WTC11 (cell line): ENCODE measurements around the gene ZNF749. TPM values are rescaled to one million over a fixed set of nuclear protein-coding genes. Genes with fewer than 3 reads are reported as not detected.
A peak's percentile ranks its signal among the peaks of the same experiment; 100 is the strongest.

ENCODE experiments used
- ATAC-seq: fragments of 200-7000 bp; cut with Tn5 transposase; 2 replicates; pipeline ENCODE4 v1.10.0; 2021; ENCODE audit warnings: mild to moderate bottlenecking, moderate library complexity
- CTCF ChIA-PET: fragments of 300-600 bp; sonication (Branson Sonifier 250); formaldehyde crosslinking; loops from one replicate; lab custom pipeline; 2021; ENCODE audit warnings: antibody characterized with exemption; lab: Charles Lee
- POLR2A ChIA-PET: fragments of 350-600 bp; sonication (Branson Sonifier 250); formaldehyde crosslinking; loops from one replicate; lab custom pipeline; 2021; ENCODE audit warnings: antibody characterized with exemption; lab: Charles Lee
- DNase-seq: peaks from one replicate; pipeline ENCODE4 v3.0.0; 2021; ENCODE audit warnings: low spot score
- H3K27ac Mint-ChIP-seq: 2 replicates; pipeline ENCODE4 v1.8.0; 2021; ENCODE audit warnings: mixed read lengths
- H3K27me3 Mint-ChIP-seq: 2 replicates; pipeline ENCODE4 v1.8.0; 2021; ENCODE audit warnings: low read depth, mild to moderate bottlenecking, moderate library complexity, mixed read lengths
- H3K36me3 Mint-ChIP-seq: 2 replicates; pipeline ENCODE4 v1.8.0; 2021; ENCODE audit warnings: mixed read lengths
- H3K4me1 Mint-ChIP-seq: 2 replicates; pipeline ENCODE4 v1.8.0; 2022; ENCODE audit warnings: mixed read lengths
- H3K4me3 Mint-ChIP-seq: 2 replicates; pipeline ENCODE4 v1.8.0; 2021; ENCODE audit warnings: mild to moderate bottlenecking, moderate library complexity, mixed read lengths
- H3K9me3 Mint-ChIP-seq: 2 replicates; pipeline ENCODE4 v1.8.0; 2021; ENCODE audit warnings: mixed read lengths
- ARID4B ChIP-seq: sonication (generic); formaldehyde crosslinking; IDR thresholded peaks from 2 replicates; pipeline ENCODE4 v1.8.0; 2023; ENCODE audit warnings: missing genetic modification reagents, mild to moderate bottlenecking, borderline replicate concordance
- ATF3 ChIP-seq: sonication (generic); formaldehyde crosslinking; conservative IDR thresholded peaks from 2 replicates; pipeline ENCODE4 v1.8.1; 2022; ENCODE audit warnings: mild to moderate bottlenecking, missing genetic modification reagents
- ATF6 ChIP-seq: sonication (generic); formaldehyde crosslinking; IDR thresholded peaks from 2 replicates; pipeline ENCODE4 v1.8.1; 2023; ENCODE audit warnings: mild to moderate bottlenecking, missing genetic modification reagents
- ETV6 ChIP-seq: sonication (generic); formaldehyde crosslinking; IDR thresholded peaks from 2 replicates; pipeline ENCODE4 v1.8.1; 2022; ENCODE audit warnings: mild to moderate bottlenecking, missing genetic modification reagents
- HMGXB4 ChIP-seq: sonication (generic); formaldehyde crosslinking; IDR thresholded peaks from 2 replicates; pipeline ENCODE4 v1.8.1; 2023; ENCODE audit warnings: mild to moderate bottlenecking, moderate library complexity, missing genetic modification reagents
- IRF1 ChIP-seq: sonication (generic); formaldehyde crosslinking; IDR thresholded peaks from 2 replicates; pipeline ENCODE4 v1.8.0; 2023; ENCODE audit warnings: missing genetic modification reagents
- JUN ChIP-seq: sonication (generic); formaldehyde crosslinking; IDR thresholded peaks from 2 replicates; pipeline ENCODE4 v1.8.0; 2023; ENCODE audit warnings: mild to moderate bottlenecking, missing genetic modification reagents
- NFE2L1 ChIP-seq: sonication (generic); formaldehyde crosslinking; IDR thresholded peaks from 2 replicates; pipeline ENCODE4 v1.8.1; 2023; ENCODE audit warnings: missing genetic modification reagents
- PREB ChIP-seq: sonication (generic); formaldehyde crosslinking; IDR thresholded peaks from 2 replicates; pipeline ENCODE4 v1.8.1; 2022; ENCODE audit warnings: mild to moderate bottlenecking, missing genetic modification reagents, moderate library complexity, borderline replicate concordance
- PRRX2 ChIP-seq: fragments of 250-450 bp; sonication (Bioruptor Pico); IDR thresholded peaks from 2 replicates; pipeline ENCODE4 v1.8.0; 2021; ENCODE audit warnings: mild to moderate bottlenecking
- SOX15 ChIP-seq: fragments of 250-450 bp; sonication (Bioruptor Pico); IDR thresholded peaks from 2 replicates; pipeline ENCODE4 v1.9.0; 2021; ENCODE audit warnings: mild to moderate bottlenecking
- USF2 ChIP-seq: sonication (generic); formaldehyde crosslinking; IDR thresholded peaks from 2 replicates; pipeline ENCODE4 v1.8.1; 2023; ENCODE audit warnings: mild to moderate bottlenecking, missing genetic modification reagents, moderate library complexity
- ZNF317 ChIP-seq: sonication (generic); formaldehyde crosslinking; IDR thresholded peaks from 2 replicates; pipeline ENCODE4 v1.8.1; 2023; ENCODE audit warnings: low read depth, mild to moderate bottlenecking, moderate library complexity, missing genetic modification reagents, borderline replicate concordance
- ZNF396 ChIP-seq: fragments of 250-450 bp; sonication (Bioruptor Pico); IDR thresholded peaks from 2 replicates; pipeline ENCODE4 v1.8.0; 2021; ENCODE audit warnings: mild to moderate bottlenecking, moderate library complexity, borderline replicate concordance
- total RNA-seq: library from RNA; stranded (reverse); gene quantifications from 3 replicates; pipeline ENCODE4 v1.2.3, GENCODE V29; 2021

ZNF749 gene
- total RNA-seq, 1 experiment from 2014 or later: 34.6 TPM

GRCh38 chr19:57434386-57435061 is 601 bp upstream of the ZNF749 start:
- ChIA-PET POLR2A (interaction anchor here (0.7 to 1.3 kb wide), 5 partner anchors 8 to 155 kb away, joined by 3 to 6 read pairs (median 4); partner anchors contain the start of genes ZNF419, ZNF548 and ZNF772), CTCF (interaction anchor here (0.6 to 1.8 kb wide), 3 partner anchors 28 to 275 kb away, joined by 3 to 11 read pairs (median 4); partner anchors contain the start of gene ZNF154)
- no peak for TF ChIP-seq ATF6 (CRISPR knock-in tag)
- TF ChIP-seq JUN: no peak
- TF ChIP-seq SOX15 (CRISPR knock-in tag): no peak
- no peak for TF ChIP-seq NFE2L1 (CRISPR knock-in tag)
- TF ChIP-seq PRRX2: no peak
- TF ChIP-seq HMGXB4 (CRISPR knock-in tag): no peak
- peaks cover 18% of the 10 kb centered on the region for H3K4me1 Mint-ChIP-seq
- H3K27ac Mint-ChIP-seq: peak overlapping the region; percentile 75
- no peaks in the 10 kb centered on the region for H3K9me3 Mint-ChIP-seq
- ATAC-seq: no peak
- DNase-seq: peak; percentile 34
- no peaks in the 10 kb centered on the region for H3K27me3 Mint-ChIP-seq
- peak overlapping the region; percentile 87 for H3K4me3 Mint-ChIP-seq
- peaks cover 3% of the 10 kb centered on the region; the same call in 1 of the 2 replicates for H3K36me3 Mint-ChIP-seq

GRCh38 chr19:57436417-57436816 is 1.3 kb downstream of the ZNF749 start:
- peaks cover 18% of the 10 kb centered on the region for H3K4me1 Mint-ChIP-seq
- no peak for DNase-seq
- ChIA-PET POLR2A (interaction anchor here (1.0 to 1.1 kb wide), 2 partner anchors 63 to 333 kb away, joined by 3 read pairs; partner anchors contain the start of genes ZNF586 and ZNF773), CTCF (interaction anchor here (1.0 to 1.8 kb wide), 3 partner anchors 30 to 246 kb away, joined by 3 to 11 read pairs (median 5); partner anchors contain the start of gene ZNF551)
- no peaks in the 10 kb centered on the region for H3K27me3 Mint-ChIP-seq
- peak overlapping the region; percentile 97 for H3K27ac Mint-ChIP-seq
- peaks cover 3% of the 10 kb centered on the region; the same call in 1 of the 2 replicates for H3K36me3 Mint-ChIP-seq
- no peak for ATAC-seq
- peak overlapping the region; percentile 87 for H3K4me3 Mint-ChIP-seq
- H3K9me3 Mint-ChIP-seq: no peaks in the 10 kb centered on the region
- TF ChIP-seq PREB (CRISPR knock-in tag): no peak
- no peak for TF ChIP-seq ARID4B (CRISPR knock-in tag)
- no peak for TF ChIP-seq JUN
- TF ChIP-seq ATF3 (CRISPR knock-in tag): no peak
- TF ChIP-seq USF2 (CRISPR knock-in tag): no peak
- TF ChIP-seq ZNF317 (CRISPR knock-in tag): no peak
- TF ChIP-seq IRF1 (CRISPR knock-in tag): no peak
- no peak for TF ChIP-seq NFE2L1 (CRISPR knock-in tag)
- TF ChIP-seq ETV6 (CRISPR knock-in tag): no peak
- no peak for TF ChIP-seq ZNF396 (CRISPR knock-in tag)
